ENCODE data around the gene KIAA1614.
"Not testable (repeated sequence)": the region's sequence is repeated elsewhere in the genome, so short reads cannot be mapped to it uniquely, and the experiment has no call there.

The KIAA1614 gene

GRCh38 chr1:180945551-180945950 lies 32.9 kb downstream of the KIAA1614 start:
- DNase-seq = no peak

GRCh38 chr1:180946056-180946455 lies 33.4 kb downstream of the KIAA1614 start:
- no peak for DNase-seq

DNA sequence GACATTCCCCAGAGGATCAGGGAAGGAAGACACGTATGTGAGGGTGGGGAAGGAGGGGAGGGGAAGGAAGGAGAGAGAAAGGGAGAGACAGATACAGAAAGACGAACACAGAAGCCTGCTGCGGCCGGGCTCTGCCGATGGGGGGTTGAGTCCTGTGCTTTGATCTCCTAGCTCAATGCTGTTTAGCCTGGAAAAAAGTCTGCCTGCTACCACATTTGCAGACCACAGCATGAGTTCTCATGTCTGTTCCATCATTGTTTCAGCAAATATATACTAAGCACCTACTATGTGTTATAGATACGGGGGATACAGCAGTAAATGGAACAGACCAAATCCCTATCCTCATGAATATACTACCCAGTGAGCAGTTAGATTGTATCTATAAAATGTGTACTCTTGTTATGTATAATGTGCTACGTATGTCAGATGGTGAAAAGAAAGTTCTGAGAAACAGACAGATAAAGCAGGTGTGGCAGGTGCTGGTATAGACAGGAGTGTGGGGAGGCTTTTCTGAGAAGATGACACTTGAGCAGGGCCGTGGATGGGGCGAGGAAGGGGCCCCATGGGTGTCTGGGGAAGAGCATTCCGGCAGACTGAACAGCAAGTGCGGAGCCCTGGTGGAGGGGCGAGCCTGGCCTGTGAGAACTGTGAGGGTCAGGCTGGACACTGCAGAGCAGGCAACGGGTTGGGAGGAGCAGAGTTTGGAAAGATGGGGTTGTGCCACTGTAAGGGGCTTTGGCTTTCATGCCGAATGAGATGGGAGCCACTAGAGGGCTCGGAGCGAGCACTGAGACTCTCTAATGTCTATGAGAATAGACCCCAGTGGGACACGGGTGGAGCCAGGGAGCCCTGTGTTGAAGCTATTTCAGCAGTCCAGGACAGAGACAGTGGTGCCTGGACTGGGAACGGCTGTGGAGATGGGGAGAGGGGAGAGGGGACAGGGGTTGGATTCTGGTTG lies 34.1 kb downstream of the KIAA1614 start:
- no peak for DNase-seq

DNA sequence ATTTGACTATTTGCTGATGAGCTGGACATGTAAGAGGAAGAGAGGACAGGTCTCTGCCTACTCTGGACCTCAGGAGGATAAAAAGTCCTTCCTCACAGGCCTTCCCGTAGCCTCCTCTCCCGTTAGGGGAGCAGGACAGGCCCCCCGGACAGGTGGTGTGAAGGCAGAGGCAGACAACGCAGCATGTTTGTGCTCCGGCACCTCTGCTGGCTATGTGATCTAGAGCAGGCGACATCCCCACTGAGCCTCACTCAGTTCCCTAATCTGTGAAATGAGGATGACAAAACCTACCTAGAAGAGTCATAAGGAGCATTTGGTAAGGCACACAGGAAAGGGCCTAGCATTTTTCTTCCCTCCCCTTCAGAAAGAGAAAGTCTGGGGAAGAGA lies 34.8 kb downstream of the KIAA1614 start:
- DNase-seq = no peak

- no peak for DNase-seq
These were observed 35.4 kb downstream of the KIAA1614 start for GRCh38 chr1:180947901-180948640.

GRCh38 chr1:180948641-180949615 lies 36.2 kb downstream of the KIAA1614 start:
- DNase-seq = no peak

GRCh38 chr1:180949616-180950000 lies 36.9 kb downstream of the KIAA1614 start:
- no peak for DNase-seq

- no peak for DNase-seq
These were observed 37.6 kb downstream of the KIAA1614 start for GRCh38 chr1:180950321-180950720.

DNA sequence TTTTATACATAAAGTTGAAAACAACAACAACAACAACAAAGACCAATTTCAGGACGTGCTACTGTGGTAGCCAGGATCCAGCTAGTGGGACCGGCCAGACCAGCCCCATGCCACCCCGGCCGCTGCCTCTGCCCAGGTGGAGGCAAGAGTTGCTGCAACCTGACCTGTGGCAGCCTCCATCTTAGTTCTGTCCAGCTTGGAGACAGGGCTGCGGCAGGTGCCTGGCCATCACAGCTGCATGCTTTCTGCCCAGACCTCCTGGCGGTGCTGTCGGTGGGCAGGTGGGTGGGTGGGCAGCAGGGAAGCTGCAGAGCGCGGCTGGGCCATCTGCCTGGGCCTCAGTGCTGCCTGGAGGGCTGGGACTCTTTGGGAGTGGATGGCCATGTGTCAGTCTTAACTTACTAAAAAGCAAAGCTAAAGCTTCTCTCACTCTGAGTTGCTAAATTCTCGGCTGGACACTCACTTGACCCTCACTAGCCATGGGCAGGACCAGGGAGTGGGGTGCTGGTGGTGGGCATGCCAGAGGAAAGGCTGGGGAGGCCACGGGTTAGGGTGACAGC lies 38.6 kb downstream of the KIAA1614 start:
- no peak for DNase-seq

DNA sequence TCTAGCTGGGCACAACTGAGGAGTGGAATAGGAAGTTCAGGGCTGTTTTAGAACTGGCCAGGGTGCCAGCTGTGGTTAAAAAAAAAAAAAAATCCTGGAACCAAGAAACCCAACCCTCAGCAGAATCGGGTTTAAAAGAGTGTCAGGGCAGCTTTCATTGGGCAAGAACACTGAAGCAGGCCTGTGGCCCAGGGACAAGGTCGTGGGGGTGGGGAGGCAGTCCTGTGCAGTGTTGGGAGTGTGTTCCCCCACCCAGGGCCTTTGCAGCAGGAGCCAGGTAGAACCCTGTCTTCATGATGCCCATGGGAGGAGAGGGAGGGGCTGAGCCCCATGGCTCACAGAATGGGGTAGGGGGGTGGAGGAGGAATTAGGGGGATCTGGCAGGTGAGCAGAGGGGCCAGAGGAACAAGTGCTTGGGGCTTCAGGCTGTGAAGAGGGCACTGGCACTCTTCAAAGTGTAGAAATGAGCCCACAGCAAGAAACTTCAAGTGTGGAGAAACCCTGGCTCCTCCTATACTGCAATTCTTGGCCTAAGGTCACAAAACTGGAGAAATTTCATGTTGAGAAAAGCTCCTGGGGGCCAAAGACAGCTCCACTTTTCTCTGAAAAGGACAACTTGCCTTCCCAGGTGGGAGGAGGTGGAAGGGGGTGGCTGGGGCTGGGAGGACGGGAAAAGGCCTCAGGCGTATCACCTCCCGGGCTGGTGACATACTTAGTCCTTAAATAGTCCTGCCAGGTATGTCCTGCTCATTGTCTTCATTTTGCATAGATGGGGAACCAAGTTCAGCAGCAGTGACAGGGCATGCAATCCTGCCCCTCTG lies 39.3 kb downstream of the KIAA1614 start:
- no peak for DNase-seq

DNA sequence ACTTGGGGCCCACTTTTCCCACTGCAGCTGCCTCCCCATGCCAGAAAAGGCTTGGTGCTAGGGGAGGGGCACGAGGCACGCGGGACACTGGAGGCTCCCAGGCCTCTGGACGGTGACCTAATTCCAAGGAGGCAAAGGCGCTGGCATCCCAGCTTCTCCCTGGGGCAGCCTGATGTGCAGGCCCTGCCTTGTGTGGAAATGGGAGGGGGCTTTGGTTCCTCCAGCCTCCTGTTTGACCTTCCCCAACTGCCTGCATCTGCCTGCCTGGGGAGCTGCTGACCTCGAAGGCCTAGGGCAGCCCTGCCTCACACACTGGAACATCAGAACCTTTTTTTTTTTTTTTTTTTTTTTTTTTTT lies 39.9 kb downstream of the KIAA1614 start:
- DNase-seq = no peak

DNA sequence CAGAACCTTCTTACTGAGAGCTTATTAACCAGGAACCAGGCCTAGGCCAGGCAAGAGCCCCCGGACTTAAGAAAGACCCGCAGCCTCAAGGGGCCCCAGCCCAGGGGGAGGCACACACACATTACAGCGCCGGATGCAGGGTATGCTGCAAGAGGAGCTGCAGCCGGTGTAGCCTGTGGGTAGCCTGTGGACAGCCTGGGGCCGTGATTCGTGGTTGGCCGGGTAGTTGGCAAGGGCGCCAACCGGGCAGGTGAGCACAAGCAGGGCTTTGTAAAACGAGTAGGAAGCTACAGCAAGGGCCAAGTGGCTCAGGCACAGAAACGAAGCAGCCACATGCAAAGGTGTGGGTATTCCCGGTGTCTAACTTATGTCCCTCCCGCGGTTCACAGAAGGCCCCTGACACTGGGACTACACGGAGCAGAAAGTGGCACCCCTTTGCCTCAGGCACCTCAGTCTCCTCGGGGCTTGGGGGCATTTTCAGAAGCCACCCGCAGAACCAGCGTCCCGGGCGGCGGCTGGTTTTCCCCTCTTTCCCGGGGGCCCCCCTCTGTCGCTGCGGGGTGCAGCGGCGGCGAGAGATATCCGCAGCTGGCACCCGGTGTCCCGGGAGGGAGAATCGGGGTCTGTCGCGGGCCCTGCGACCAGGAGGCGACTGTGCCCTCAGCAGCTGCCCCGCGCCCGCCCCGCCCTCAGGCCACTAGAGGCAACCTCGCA lies 40.8 kb downstream of the KIAA1614 start:
- no peak for DNase-seq

DNA sequence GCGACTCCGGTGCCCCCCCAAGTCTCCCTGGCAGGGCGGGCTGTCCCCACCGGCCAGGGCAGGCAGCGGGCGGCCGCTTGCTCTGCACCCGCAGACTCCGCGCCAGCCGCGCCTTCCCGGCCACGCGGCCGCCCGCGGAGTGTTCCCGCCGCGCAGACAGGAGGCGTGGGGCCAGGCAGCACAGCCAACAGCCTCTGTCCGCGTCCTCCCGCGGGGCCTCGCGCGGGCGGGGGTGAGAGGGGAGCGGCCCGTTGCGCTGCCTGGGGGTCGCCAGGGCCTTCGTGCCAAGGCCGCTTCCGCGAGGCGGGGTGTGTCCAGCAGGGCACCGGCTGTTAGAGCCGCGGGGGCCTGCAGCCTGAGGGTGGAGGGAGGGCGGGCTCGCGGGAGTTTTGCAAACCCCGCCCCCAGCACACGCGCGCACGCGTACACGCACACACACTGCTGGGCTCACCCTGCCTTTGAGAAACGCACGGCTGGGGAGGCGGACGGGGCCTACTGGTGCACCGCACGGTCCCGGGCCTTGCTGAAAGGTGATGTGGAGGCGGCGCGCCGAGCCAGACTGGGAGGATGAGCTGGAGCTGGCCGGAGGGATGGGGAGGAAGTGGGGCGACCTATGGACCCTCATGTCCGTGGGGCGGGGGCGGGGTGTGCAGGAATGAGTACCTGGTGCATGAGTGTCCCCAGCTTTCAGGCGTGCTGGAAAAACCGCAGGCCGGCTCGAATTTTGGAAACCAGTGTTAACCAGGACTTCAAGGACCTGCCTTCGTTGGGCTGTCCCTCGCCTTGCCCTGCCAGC lies 41.5 kb downstream of the KIAA1614 start:
- peak; percentile 74 for DNase-seq

GRCh38 chr1:180954801-180955165 lies 42.1 kb downstream of the KIAA1614 start:
- DNase-seq = no peak

DNA sequence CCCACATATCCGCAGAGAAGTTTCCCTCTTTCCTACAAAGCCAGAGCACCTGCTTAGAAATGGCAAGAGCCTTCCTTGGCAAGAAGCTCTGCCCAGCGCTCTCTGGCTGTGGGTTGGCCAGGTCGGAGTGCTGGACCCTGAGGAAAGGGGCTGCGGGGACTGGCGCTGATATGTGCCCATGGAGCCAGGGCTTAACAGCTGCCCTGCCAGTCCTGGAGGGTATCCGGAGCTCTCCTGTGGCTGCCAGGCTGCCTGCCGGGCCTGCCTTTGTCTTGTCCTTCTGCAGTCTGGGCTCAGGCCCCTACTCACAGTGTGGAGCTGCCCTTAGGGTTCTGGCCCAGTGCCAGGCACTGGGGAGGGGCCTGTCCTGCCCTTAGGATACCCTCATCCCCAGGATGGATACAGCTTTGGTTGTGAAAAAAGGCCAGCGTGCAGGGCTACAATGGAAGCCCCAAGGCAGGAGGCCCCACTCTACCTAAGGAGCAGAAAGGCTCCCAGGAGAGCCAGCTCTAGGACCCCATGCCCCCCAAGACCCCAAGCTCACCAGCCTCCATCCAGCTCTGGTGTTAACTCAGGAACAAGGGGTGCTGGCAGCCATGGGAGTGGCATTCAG lies 43.4 kb downstream of the KIAA1614 start:
- no peak for DNase-seq

DNA sequence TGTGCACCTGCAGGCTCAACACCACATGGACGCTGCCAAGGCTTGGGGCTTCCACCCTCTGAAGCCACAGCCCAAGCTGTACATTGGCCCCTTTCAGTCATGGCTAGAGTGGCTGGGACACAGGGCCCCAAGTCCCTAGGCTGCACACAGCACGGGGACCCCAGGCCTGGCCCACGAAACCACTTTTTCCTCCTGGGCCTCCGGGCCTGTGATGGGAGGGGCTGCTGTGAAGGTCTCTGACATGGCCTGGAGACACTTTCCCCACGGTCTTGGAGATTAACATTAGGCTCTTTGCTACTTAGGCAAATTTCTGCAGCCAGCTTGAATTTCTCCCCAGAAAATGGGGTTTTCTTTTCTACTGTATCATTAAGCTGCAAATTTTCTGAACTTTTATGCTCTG lies 46.9 kb downstream of the KIAA1614 start:
- not testable (repeated sequence) for DNase-seq

DNA sequence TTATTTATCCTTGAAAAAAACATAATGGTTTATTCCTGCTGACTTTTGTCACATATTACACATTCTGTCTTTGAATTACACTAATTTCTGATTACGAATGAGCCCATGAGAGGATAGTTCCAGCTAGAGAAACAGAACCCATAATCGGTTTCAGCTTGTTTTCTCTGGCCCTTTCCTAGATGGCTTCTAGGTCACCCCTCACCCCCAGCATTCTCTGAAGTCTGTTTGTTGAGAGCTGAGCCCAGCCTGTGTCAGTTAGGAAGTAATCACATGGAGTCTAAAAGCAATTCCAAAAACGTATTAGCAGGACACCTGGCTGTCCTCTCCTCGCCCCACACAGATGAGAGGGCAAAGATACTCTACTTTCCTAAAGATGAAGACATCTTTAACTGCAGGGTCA lies 48.9 kb downstream of the KIAA1614 start:
- DNase-seq = no peak

DNA sequence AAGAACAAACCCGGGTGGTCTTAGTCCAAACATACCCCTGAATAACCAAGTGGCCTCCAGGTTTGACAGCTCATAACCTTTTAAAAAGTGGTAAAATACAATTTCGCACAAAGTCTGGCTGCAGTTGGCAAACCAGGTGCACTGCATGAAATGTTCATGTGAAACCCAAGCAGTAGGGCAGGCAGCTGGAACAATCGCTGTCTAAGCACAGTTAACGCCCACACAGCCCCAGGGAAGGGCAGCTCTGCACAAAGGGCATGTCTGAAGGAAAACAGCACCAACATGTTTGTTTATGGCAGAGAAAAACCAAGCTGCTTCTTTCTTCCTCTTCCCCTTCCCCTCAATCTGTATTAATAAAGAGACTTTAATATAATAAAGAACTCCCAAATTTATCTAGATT lies 49.5 kb downstream of the KIAA1614 start:
- no peak for DNase-seq

- DNase-seq = no peak
These were observed 51.4 kb downstream of the KIAA1614 start for GRCh38 chr1:180964056-180964455.

GRCh38 chr1:180964595-180964994 lies 51.9 kb downstream of the KIAA1614 start:
- no peak for DNase-seq

All from activated naive CD4-positive, alpha-beta T cell treated with Interleukin-2 at 50 U/mL for 16 hours (primary cell).